IMR-90 (cell line): ENCODE data around the gene SLAMF9. TPM values are rescaled to one million over a fixed set of nuclear protein-coding genes. Genes with fewer than 3 reads are reported as not detected.

ENCODE experiments used
- ATAC-seq: fragments of 200-7000 bp; cut with Tn5 transposase; 2 replicates; pipeline ENCODE4 v1.9.1; 2020; ENCODE audit warnings: low read depth, mild to moderate bottlenecking, moderate library complexity
- BruUV-seq: library from RNA; stranded (reverse); fragments of 400-500 nt; replicated peaks from 2 replicates; lab custom pipeline; 2021; lab: Mats Ljungman, UMichigan
- CTCF ChIA-PET: fragments of 300-600 bp; formaldehyde crosslinking; extraction: SDS; loops from one replicate; lab custom pipeline; 2021; ENCODE audit warnings: antibody characterized with exemption; lab: Yijun Ruan, JAX
- POLR2A ChIA-PET: fragments of 300-600 bp; sonication (Branson Sonifier 250); formaldehyde crosslinking; loops from one replicate; lab custom pipeline; 2022; ENCODE audit warnings: antibody characterized with exemption; ENCODE audit not compliant: unreplicated experiment; lab: Charles Lee
- DNase-seq: peaks from one replicate; pipeline ENCODE4 v3.0.0; 2013
- H2AFZ ChIP-seq: replicated peaks from 2 replicates; pipeline ENCODE3; 2013; ENCODE audit warnings: low read length, mild to moderate bottlenecking; ENCODE audit not compliant: poor library complexity
- H2AK5ac ChIP-seq: 2 replicates; pipeline ENCODE4 v1.6.1; 2013; ENCODE audit warnings: low read depth, low read length, inconsistent platforms
- H2AK9ac ChIP-seq: replicated peaks from 2 replicates; pipeline ENCODE3; 2013; ENCODE audit warnings: mild to moderate bottlenecking, low read depth, low read length, moderate library complexity; ENCODE audit not compliant: poor library complexity
- H2BK120ac ChIP-seq: 2 replicates; pipeline ENCODE4 v1.6.1; 2013; ENCODE audit warnings: low read depth, low read length, inconsistent platforms
- H2BK15ac ChIP-seq: 3 replicates; pipeline ENCODE4 v1.6.1; 2013; ENCODE audit warnings: low read depth, low read length, inconsistent platforms
- H2BK20ac ChIP-seq: 2 replicates; pipeline ENCODE4 v1.6.1; 2013; ENCODE audit warnings: low read depth, mild to moderate bottlenecking, inconsistent platforms, low read length, moderate library complexity
- H2BK5ac ChIP-seq: 2 replicates; pipeline ENCODE4 v1.6.1; 2013; ENCODE audit warnings: mild to moderate bottlenecking, low read depth, low read length, inconsistent platforms; ENCODE audit not compliant: poor library complexity, severe bottlenecking
- H3K14ac ChIP-seq: replicated peaks from 2 replicates; pipeline ENCODE4 v1.6.1; 2013; ENCODE audit warnings: low read depth, low read length, inconsistent platforms
- H3K18ac ChIP-seq: 2 replicates; pipeline ENCODE4 v1.6.1; 2013; ENCODE audit warnings: low read depth, low read length, control low read depth
- H3K23ac ChIP-seq: 2 replicates; pipeline ENCODE4 v1.6.1; 2013; ENCODE audit warnings: low read depth, low read length, inconsistent platforms
- H3K27ac ChIP-seq: 2 replicates; pipeline ENCODE4 v1.5.1; 2013; ENCODE audit warnings: mild to moderate bottlenecking, control low read depth, low read length; ENCODE audit not compliant: insufficient read depth
- H3K27me3 ChIP-seq: 2 replicates; pipeline ENCODE4 v1.6.1; 2013; ENCODE audit warnings: low read length; ENCODE audit not compliant: control insufficient read depth, insufficient read depth
- H3K36me3 ChIP-seq: 2 replicates; pipeline ENCODE4 v1.6.1; 2013; ENCODE audit warnings: low read length, mixed read lengths; ENCODE audit not compliant: control insufficient read depth, insufficient read depth
- H3K4ac ChIP-seq: 2 replicates; pipeline ENCODE4 v1.6.1; 2013; ENCODE audit warnings: low read depth, low read length, inconsistent platforms
- H3K4me1 ChIP-seq: 2 replicates; pipeline ENCODE4 v1.6.1; 2013; ENCODE audit warnings: low read length, mixed read lengths; ENCODE audit not compliant: control insufficient read depth, insufficient read depth
- H3K4me2 ChIP-seq: 2 replicates; pipeline ENCODE4 v1.6.1; 2013; ENCODE audit warnings: low read depth, mild to moderate bottlenecking, control low read depth, low read length, moderate library complexity
- H3K4me3 ChIP-seq: 2 replicates; pipeline ENCODE4 v1.5.1; 2013; ENCODE audit warnings: low read depth, mild to moderate bottlenecking, control low read depth, low read length, moderate library complexity; ENCODE audit not compliant: insufficient read depth
- H3K56ac ChIP-seq: 2 replicates; pipeline ENCODE4 v1.6.1; 2013; ENCODE audit warnings: low read length, inconsistent platforms; ENCODE audit not compliant: insufficient read depth; ENCODE audit errors: extremely low read depth
- H3K79me1 ChIP-seq, 2 experiments: 2 replicates each; pipeline ENCODE4 v1.6.1; 2013; ENCODE audit warnings: low read length in 2 of 2, inconsistent platforms in 1 of 2, low read depth in 1 of 2
- H3K9ac ChIP-seq: 2 replicates; pipeline ENCODE4 v1.6.1; 2013; ENCODE audit warnings: low read depth, low read length, control low read depth
- H3K9me1 ChIP-seq: 2 replicates; pipeline ENCODE4 v1.6.1; 2013; ENCODE audit warnings: low read length, inconsistent platforms; ENCODE audit not compliant: insufficient read depth
- H3K9me3 ChIP-seq: 2 replicates; pipeline ENCODE4 v1.6.1; 2013; ENCODE audit warnings: low read length; ENCODE audit not compliant: control insufficient read depth, insufficient read depth
- H4K20me1 ChIP-seq: 2 replicates; pipeline ENCODE4 v1.6.1; 2013; ENCODE audit warnings: low read length, inconsistent platforms; ENCODE audit not compliant: insufficient read depth
- H4K5ac ChIP-seq: 2 replicates; pipeline ENCODE4 v1.6.1; 2013; ENCODE audit warnings: mild to moderate bottlenecking, low read depth, low read length, control low read depth
- H4K8ac ChIP-seq, 2 experiments: 2 replicates each; pipeline ENCODE4 v1.6.1; 2013; ENCODE audit warnings: low read depth in 2 of 2, low read length in 2 of 2, control low read depth in 1 of 2, inconsistent platforms in 1 of 2
- H4K91ac ChIP-seq: 2 replicates; pipeline ENCODE4 v1.6.1; 2013; ENCODE audit warnings: low read depth, low read length, inconsistent platforms; ENCODE audit not compliant: insufficient read depth
- BHLHE40 ChIP-seq: fragments of 150-350 bp; IDR thresholded peaks from 2 replicates; pipeline ENCODE4 v1.6.1; 2016; ENCODE audit warnings: mild to moderate bottlenecking, low read depth, low read length
- CEBPB ChIP-seq: IDR thresholded peaks from 2 replicates; pipeline ENCODE4 v1.6.1; 2012; ENCODE audit warnings: low read depth, low read length, improper control_type of control experiment
- CHD1 ChIP-seq: IDR thresholded peaks from 2 replicates; pipeline ENCODE4 v1.6.1; 2012; ENCODE audit warnings: low read depth, low read length, improper control_type of control experiment
- FOS ChIP-seq: fragments of 150-350 bp; IDR thresholded peaks from 2 replicates; pipeline ENCODE4 v1.6.1; 2016; ENCODE audit warnings: low read depth, low read length
- MAFK ChIP-seq: IDR thresholded peaks from 2 replicates; pipeline ENCODE4 v1.6.1; 2012; ENCODE audit warnings: low read depth, low read length, improper control_type of control experiment
- MAZ ChIP-seq: IDR thresholded peaks from 2 replicates; pipeline ENCODE4 v1.6.1; 2012; ENCODE audit warnings: low read depth, mild to moderate bottlenecking, low read length, improper control_type of control experiment, moderate library complexity, borderline replicate concordance
- MXI1 ChIP-seq: IDR thresholded peaks from 2 replicates; pipeline ENCODE4 v1.6.1; 2012; ENCODE audit warnings: low read depth, mild to moderate bottlenecking, low read length, moderate library complexity, borderline replicate concordance
- NFE2L2 ChIP-seq: fragments of 150-350 bp; IDR thresholded peaks from 2 replicates; pipeline ENCODE4 v1.6.1; 2016; ENCODE audit warnings: low read depth, mild to moderate bottlenecking, low read length
- POLR2A ChIP-seq: IDR thresholded peaks from 2 replicates; pipeline ENCODE4 v1.6.1; 2012; ENCODE audit warnings: mild to moderate bottlenecking, low read depth, low read length
- RAD21 ChIP-seq: IDR thresholded peaks from 2 replicates; pipeline ENCODE4 v1.6.1; 2012; ENCODE audit warnings: low read length, improper control_type of control experiment
- RCOR1 ChIP-seq: IDR thresholded peaks from 2 replicates; pipeline ENCODE4 v1.6.1; 2012; ENCODE audit warnings: mild to moderate bottlenecking, low read length, improper control_type of control experiment; ENCODE audit not compliant: insufficient replicate concordance
- RFX5 ChIP-seq: IDR thresholded peaks from 2 replicates; pipeline ENCODE4 v1.8.0; 2012; ENCODE audit warnings: low read depth, mild to moderate bottlenecking, low read length, moderate library complexity
- SMC3 ChIP-seq: fragments of 150-350 bp; IDR thresholded peaks from 2 replicates; pipeline ENCODE4 v1.6.1; 2016; ENCODE audit warnings: low read depth, mild to moderate bottlenecking, antibody characterized with exemption, low read length, moderate library complexity
- WGBS, 2 experiments: methylation state at CpG; one replicate each; pipeline versions ENCODE4 v1.1.5 to v1.1.7; 2013; ENCODE audit warnings: missing lambda C conversion rate in 2 of 2; ENCODE audit not compliant: insufficient read length in 1 of 2; ENCODE audit errors: extremely low coverage in 2 of 2; 5-methylcytosine and 5-hydroxymethylcytosine counted together
- dilution Hi-C: fragments of 300-500 bp; cut with HindIII; formaldehyde crosslinking; loops from one replicate; pipeline ENCODE4 v1.14.3; 2018; ENCODE audit warnings: low sequenced_read_pairs; ENCODE audit not compliant: unreplicated experiment
- in situ Hi-C: fragments of 300-500 bp; cut with MboI; formaldehyde crosslinking; loops from 3 replicates; pipeline ENCODE4 v1.14.3; 2019; ENCODE audit warnings: low sequenced_read_pairs, inconsistent platforms, mixed read lengths
- intact Hi-C: fragments of 100-400 bp; cut with micrococcal nuclease; formaldehyde crosslinking; loops from 2 replicates; pipeline ENCODE4 v1.10.0; 2022
- polyA plus RNA-seq, 3 experiments: library from polyadenylated mRNA; depleted of rRNA; stranded (reverse); fragments of >200 nt; gene quantifications; 2 replicates each; pipeline ENCODE4 v1.2.3, GENCODE V29; 2012; ENCODE audit warnings: low replicate concordance in 1 of 3
- total RNA-seq: library from RNA; depleted of rRNA; stranded (reverse); fragments of >200 nt; gene quantifications from 2 replicates; pipeline ENCODE4 v1.2.3, GENCODE V29; 2012
- TF ChIP-seq, protein P1 (sequence below): fragments of 150-350 bp; IDR thresholded peaks from 2 replicates; pipeline ENCODE4 v1.6.1; 2017; ENCODE audit warnings: mild to moderate bottlenecking, antibody characterized with exemption, low read length, low read depth
- TF ChIP-seq, protein P2 (sequence below): fragments of 150-350 bp; IDR thresholded peaks from 2 replicates; pipeline ENCODE4 v1.6.1; 2016; ENCODE audit warnings: low read depth, mild to moderate bottlenecking, low read length, moderate library complexity, borderline replicate concordance
- TF ChIP-seq, protein P3 (sequence below): conservative IDR thresholded peaks from 2 replicates; pipeline ENCODE4 v1.5.1; 2012; ENCODE audit warnings: mild to moderate bottlenecking, low read depth, low read length, improper control_type of control experiment

The SLAMF9 gene
- total and polyA plus RNA-seq, 2 of the 4 experiments (the other 2 are of a cell fraction), result 0.18 to 0.67 TPM

DNA sequence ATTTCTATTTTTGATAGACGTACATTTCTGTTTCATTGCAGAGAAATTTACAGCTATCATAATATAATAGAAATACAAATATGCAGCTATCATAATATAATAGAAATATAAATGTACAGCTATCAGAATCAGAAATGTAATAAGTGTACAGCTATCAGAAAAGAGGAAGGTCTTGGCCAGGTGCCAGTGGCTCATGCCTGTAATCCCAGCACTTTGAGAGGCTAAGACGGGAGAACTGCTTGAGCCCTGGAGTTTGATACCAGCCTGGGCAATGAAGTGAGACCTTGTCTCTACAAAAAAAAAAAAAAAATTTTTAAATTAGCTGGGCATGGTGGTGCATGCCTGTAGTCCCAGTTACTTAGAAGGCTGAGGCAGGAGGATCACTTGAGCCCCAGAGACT lies 39.9 kb upstream of the SLAMF9 start:
- TF ChIP-seq RFX5 (no peak), POLR2A (no peak), RAD21 (no peak), CHD1 (no peak), NFE2L2 (no peak), CEBPB (no peak), FOS (no peak), MXI1 (no peak), SMC3 (no peak), MAFK (no peak), BHLHE40 (no peak), RCOR1 (no peak), MAZ (no peak)
- TF ChIP-seq, protein P1, sequence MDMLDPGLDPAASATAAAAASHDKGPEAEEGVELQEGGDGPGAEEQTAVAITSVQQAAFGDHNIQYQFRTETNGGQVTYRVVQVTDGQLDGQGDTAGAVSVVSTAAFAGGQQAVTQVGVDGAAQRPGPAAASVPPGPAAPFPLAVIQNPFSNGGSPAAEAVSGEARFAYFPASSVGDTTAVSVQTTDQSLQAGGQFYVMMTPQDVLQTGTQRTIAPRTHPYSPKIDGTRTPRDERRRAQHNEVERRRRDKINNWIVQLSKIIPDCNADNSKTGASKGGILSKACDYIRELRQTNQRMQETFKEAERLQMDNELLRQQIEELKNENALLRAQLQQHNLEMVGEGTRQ, result no peak
- TF ChIP-seq, protein P2, sequence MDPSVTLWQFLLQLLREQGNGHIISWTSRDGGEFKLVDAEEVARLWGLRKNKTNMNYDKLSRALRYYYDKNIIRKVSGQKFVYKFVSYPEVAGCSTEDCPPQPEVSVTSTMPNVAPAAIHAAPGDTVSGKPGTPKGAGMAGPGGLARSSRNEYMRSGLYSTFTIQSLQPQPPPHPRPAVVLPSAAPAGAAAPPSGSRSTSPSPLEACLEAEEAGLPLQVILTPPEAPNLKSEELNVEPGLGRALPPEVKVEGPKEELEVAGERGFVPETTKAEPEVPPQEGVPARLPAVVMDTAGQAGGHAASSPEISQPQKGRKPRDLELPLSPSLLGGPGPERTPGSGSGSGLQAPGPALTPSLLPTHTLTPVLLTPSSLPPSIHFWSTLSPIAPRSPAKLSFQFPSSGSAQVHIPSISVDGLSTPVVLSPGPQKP, result no peak
- TF ChIP-seq, protein P3, sequence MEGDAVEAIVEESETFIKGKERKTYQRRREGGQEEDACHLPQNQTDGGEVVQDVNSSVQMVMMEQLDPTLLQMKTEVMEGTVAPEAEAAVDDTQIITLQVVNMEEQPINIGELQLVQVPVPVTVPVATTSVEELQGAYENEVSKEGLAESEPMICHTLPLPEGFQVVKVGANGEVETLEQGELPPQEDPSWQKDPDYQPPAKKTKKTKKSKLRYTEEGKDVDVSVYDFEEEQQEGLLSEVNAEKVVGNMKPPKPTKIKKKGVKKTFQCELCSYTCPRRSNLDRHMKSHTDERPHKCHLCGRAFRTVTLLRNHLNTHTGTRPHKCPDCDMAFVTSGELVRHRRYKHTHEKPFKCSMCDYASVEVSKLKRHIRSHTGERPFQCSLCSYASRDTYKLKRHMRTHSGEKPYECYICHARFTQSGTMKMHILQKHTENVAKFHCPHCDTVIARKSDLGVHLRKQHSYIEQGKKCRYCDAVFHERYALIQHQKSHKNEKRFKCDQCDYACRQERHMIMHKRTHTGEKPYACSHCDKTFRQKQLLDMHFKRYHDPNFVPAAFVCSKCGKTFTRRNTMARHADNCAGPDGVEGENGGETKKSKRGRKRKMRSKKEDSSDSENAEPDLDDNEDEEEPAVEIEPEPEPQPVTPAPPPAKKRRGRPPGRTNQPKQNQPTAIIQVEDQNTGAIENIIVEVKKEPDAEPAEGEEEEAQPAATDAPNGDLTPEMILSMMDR, result no peak
- in situ Hi-C loops (no loop called here), intact Hi-C loops (no loop called here), dilution Hi-C loops (no loop called here)
- Histone ChIP-seq H3K4me2 (no peak overlapping the region), H3K36me3 (no peaks in the 10 kb centered on the region), H2AFZ (no peak overlapping the region), H2BK120ac (no peak overlapping the region), H3K23ac (no peak overlapping the region), H3K9me3 (no peaks in the 10 kb centered on the region), H2AK5ac (no peak overlapping the region), H3K56ac (no peak overlapping the region), H3K27me3 (no peaks in the 10 kb centered on the region; the same call in 1 of the 2 replicates), H3K79me1 (no peaks in the 10 kb centered on the region), H3K4me1 (peaks cover 2% of the 10 kb centered on the region; the same call in 1 of the 2 replicates), H3K4ac (no peak overlapping the region), H2BK5ac (no peak overlapping the region), H4K8ac (no peak overlapping the region), H3K18ac (no peak overlapping the region), H3K4me3 (no peak overlapping the region), H2BK20ac (no peak overlapping the region), H4K20me1 (no peaks in the 10 kb centered on the region), H4K5ac (no peak overlapping the region), H3K9me1 (no peaks in the 10 kb centered on the region), H3K9ac (no peak overlapping the region), H4K91ac (no peak overlapping the region), H2BK15ac (no peak overlapping the region), H3K27ac (no peak overlapping the region), H3K14ac (no peak overlapping the region), H2AK9ac (no peak overlapping the region)
- POLR2A ChIA-PET, result no interaction called here
- DNase-seq (no peak), ATAC-seq (no peak)
- no TSS peak for BruUV-seq
- no CpG with 5 or more reads among the region's 2 CpGs for WGBS, 2 experiments
- CTCF ChIA-PET, result interaction anchor here (0.7 to 1.7 kb wide), 2 partner anchors 12 to 13 kb away, joined by 3 to 9 read pairs; no protein-coding TSS in a partner anchor
